Embryonic facial prominence (tissue), 1 donor: Measurements from ENCODE around the gene RAET1E.
"Not testable (repeated sequence)": the region's sequence is repeated elsewhere in the genome, so short reads cannot be mapped to it uniquely, and the experiment has no call there.

Experiments used
- DNase-seq: peaks from one replicate; pipeline ENCODE4 v3.0.0-alpha.2; 2016; ENCODE audit errors: extremely low spot score

Gene RAET1E, protein sequence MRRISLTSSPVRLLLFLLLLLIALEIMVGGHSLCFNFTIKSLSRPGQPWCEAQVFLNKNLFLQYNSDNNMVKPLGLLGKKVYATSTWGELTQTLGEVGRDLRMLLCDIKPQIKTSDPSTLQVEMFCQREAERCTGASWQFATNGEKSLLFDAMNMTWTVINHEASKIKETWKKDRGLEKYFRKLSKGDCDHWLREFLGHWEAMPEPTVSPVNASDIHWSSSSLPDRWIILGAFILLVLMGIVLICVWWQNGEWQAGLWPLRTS

DNA sequence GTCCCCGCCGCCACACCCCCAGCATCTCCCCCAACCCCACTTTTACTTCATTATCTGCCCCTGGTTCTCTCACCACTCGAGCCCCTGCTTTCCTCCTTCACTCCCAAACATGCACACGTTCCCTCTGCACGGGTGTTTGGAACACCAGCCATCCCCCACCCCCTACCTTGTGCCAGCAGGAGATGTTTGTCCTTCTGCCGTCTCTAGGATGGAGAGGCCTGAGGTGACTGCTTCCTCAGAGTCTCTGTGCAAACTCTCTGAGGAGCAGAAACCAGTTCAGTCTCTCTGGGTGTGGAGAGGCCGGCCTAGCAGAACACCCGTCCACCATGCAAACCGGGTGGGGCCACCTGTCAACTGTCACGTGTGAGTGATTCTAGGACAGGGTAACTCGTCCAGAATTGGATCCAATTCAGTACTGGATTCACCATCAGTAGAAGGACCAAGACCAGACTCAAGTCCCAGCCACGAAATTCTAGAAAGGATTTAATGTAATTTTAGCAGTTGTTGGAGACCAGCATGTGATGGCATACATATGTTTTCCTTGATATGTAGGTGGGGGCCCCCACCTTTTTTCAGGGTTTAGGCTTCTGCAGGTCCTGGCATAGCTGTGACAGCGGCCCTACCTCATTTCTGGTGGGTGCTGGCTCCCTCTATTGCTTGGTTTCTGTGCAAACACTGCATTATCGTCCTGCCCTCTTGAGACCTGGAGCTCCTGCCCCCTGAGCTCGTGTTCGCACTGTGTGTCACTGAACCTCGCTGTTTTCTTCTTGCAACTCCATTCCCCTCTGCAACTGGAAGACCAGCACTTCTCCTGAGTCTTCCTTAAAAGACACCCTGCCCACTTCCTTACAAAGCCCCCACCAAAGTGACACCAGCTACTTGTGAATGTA is at the start of gene RAET1E:
Gene RAET1E, minus strand, starts transcription at position 259 of the 890 bp plus-strand sequence. CDS start 7,212 bp downstream, outside the sequence.
- DNase-seq: no peak

DNA sequence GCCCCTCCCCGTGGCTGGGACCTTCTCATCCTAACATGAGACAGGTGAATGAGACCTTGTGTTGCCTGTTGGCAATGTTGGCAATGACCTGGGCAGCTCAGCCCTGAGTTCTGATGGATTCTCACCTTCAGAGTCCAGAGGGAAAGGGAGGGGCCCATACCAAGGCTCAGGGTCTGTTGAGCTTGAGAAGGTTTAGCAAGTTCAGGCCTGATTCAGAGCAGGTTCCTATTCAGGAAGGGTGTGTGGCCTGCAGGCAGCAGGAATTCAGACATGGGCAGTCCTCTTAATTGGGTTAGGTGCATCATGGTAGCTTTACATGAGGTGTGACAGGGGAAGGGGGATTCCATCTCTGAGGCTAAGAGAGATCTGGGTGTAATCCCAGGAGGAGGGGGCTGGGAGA is 49.6 kb upstream of the RAET1E start:
- not testable (repeated sequence) for DNase-seq

- not testable (repeated sequence) for DNase-seq
Measured at GRCh38 chr6:149946631-149947030, 48.7 kb upstream of the RAET1E start.

DNA sequence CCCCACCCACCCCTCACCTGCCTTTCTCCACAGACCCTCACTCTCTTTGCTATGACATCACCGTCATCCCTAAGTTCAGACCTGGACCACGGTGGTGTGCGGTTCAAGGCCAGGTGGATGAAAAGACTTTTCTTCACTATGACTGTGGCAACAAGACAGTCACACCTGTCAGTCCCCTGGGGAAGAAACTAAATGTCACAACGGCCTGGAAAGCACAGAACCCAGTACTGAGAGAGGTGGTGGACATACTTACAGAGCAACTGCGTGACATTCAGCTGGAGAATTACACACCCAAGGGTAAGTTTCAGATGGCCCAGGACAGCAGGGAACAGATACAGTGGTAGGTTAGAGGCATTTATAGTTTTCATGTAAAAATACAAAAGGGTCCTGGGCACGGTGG is 47.4 kb upstream of the RAET1E start:
- not testable (repeated sequence) for DNase-seq

GRCh38 chr6:149943321-149943720 is 45.4 kb upstream of the RAET1E start:
- DNase-seq: not testable (repeated sequence)

DNA sequence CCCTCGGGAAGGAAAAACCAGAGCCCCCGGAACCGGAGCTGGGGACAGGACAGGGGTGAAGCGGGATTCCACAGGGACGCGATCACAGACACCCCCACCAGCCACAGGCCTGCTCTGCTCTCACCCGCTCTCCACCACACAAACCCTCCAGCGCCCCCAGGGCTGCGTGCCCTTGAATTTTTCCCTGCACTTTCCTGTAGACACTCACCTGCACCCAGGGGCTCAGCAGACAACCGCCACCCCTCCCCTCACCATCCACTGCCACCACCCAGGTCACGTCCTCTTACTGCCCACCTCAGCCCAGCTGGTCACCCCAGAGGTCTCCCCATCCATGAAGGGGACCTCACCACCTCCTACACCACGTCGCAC is 44.5 kb upstream of the RAET1E start:
- no peak for DNase-seq

DNA sequence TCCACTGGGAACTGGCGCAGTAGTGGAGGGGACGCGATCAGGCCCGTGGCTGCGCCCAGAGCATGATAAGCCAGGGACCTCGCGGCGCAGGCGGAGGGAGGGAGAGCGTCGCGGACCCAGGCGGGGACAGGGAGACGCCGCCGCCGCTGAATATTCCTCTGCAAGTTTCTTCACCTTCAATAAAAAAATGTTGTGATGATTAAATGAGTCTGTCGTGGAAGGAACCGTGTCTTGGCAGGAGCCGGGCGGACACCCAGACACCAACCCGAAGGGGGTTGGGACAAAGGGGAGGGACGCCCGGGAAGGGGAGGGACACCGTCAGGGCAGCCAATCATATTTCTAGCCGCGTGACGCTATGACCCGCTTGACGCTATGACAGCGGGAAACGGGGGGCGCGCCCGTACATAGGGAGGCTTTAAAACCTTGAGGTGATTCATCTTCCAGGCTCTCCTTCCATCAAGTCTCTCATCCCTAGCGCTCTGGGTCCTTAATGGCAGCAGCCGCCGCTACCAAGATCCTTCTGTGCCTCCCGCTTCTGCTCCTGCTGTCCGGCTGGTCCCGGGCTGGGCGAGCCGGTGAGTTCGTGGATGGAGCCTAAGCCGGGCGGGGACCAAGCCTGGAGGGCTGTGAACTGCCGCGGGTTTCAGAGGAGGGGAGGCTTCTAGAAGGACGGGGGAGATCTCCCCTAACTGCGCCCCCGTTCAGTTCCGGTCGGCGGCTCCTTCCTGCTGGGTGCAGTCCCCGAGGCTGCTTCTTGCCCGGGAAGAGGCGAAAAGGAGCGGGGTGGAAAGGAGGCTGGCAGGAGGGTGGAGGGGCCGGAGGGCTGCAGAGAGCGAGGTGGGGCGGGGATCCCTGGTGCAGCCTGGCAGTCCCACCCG is 43.9 kb upstream of the RAET1E start, which contains the start of gene ULBP2:
Gene ULBP2, plus strand, starts transcription at position 432 of the 878 bp plus-strand sequence. Its CDS starts 59 bp downstream, at position 491.
- DNase-seq: peak; percentile 73

DNA sequence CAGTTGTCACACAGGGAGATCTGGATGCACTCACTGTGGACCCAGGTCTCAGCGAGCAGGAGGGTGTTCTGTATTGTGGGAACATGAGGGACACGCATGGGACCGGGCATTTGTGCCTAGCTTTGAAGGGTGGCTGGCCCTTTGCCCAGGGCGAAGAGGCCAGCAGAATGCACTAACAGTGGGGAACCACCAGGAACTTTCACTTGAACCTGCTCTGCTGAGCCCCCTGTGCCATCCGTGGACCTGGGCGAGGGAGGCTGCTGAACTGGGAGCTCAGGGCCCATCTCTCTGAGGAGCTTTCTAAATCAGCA is 42.7 kb upstream of the RAET1E start:
- DNase-seq: no peak

DNA sequence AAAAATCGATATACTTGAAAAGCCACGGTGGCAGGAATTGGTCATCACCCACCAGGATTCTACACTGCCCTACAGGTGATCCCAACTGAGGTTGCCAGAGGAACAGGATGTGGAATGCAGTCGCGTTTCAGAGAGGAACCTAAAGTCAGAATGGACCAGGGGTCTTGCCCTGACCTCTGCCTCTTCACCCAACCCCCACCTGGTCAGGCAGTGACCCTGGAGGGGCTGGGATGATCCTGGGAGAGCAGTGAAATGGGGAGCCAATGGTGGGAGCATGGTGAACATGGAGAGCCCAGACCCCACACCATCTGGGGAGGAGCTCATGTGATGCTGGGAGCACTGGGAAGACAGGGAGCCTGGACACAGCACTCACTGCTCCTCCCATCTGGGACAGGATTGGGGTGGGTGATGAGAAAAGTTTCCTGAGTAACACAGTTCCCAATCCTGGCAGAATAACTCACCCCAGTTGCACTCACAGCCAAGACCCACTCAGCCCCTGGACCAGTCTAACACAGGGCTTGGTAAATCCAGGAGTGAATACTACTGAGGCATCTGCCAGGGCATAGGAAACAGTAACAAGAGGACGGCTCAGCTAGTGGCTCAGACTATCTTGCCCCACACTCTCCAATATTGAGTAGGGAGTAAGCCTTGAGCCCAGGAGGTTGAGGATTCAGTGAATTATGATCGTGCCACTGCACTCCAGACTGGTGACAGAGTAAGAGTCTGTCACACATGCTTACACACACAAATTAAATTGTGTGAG is 42.2 kb upstream of the RAET1E start:
- no peak for DNase-seq

- no peak for DNase-seq
Measured at GRCh38 chr6:149939356-149939648, 41.4 kb upstream of the RAET1E start.

GRCh38 chr6:149938571-149939355 is 40.9 kb upstream of the RAET1E start:
- no peak for DNase-seq

DNA sequence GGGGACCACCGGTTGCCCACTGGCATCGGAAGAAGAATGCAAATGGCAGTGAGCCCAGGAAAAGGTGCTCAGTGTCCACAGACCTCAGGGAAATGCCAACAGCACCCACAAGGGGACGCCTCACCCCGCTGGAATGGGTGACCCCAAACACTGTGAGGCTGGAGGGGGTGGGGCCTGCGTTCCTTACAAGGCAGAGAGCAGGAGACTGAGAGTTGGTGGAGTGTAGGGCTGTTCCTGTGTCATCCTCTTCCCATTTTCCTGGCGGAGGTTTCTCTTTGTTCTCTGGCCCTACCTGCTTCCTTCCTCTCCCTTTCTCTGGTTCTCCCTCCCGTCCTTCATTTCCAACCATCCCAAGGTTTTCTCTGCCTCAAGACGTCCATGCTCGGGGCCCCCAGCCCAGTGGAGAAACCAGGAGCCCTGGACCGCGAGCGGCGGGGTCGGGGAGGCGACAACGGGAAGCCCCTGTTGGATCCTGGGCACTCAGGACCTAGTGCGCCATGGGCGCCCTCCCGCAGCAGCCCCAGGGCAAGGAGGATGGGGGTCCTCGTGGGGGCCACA is 40.2 kb upstream of the RAET1E start:
- not testable (repeated sequence) for DNase-seq

DNA sequence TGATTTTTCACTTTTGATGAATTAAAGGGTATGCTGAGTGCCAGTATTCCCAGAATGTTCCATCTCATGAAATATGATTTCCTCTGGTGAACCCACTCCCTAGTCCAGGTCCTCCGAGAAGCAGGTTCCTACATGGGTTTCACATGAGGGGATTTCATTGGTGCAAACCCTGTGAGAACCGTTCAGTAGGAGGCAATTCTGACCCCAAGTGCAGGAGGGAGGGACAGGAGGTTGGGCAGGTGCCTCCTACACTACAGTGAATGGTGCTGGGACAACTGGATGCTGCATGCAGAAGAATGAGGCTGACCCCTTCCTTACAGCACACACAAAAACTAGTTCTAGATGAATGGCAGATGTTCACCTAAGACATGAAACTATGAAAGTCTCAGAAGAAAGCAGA is 38.8 kb upstream of the RAET1E start:
- DNase-seq: no peak

DNA sequence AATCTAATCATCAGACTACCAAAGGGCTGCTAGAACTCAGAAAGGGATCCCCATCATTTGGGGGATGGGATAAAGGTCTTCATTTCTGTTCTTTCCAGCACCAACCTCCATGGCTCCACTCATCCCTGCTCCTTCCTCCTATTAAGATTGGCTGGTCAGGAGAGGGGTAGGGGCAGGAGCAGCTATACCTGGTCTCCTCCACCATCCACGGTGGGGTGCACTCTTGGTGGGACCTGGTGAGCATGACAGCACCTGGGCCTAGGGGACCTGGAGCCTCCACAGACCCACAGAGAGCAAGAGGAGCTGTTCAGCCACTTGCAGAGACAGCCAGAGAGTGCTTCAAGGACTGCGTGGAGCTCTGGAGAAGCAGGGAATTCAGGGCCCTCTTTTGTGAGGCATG is 37.8 kb upstream of the RAET1E start:
- DNase-seq: no peak

DNA sequence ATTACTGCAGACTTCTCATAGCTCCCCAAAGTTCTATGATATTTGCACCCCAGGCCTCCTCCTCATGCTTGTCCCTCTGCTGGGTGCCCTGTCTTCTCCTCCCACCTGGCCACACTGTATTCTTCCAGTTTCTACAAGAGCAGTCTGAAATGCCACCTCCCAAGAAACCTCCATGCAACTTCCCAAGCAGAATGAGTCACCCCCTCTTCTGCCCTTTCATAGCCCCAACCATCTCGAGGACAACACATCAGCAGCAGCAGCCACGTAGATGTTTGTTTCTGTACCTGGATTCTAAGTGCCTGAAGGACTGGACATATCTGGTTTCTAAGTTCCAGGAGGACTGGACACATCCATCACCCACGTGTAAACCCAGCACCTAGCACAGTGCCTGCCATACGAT is 37.3 kb upstream of the RAET1E start:
- no peak for DNase-seq

DNA sequence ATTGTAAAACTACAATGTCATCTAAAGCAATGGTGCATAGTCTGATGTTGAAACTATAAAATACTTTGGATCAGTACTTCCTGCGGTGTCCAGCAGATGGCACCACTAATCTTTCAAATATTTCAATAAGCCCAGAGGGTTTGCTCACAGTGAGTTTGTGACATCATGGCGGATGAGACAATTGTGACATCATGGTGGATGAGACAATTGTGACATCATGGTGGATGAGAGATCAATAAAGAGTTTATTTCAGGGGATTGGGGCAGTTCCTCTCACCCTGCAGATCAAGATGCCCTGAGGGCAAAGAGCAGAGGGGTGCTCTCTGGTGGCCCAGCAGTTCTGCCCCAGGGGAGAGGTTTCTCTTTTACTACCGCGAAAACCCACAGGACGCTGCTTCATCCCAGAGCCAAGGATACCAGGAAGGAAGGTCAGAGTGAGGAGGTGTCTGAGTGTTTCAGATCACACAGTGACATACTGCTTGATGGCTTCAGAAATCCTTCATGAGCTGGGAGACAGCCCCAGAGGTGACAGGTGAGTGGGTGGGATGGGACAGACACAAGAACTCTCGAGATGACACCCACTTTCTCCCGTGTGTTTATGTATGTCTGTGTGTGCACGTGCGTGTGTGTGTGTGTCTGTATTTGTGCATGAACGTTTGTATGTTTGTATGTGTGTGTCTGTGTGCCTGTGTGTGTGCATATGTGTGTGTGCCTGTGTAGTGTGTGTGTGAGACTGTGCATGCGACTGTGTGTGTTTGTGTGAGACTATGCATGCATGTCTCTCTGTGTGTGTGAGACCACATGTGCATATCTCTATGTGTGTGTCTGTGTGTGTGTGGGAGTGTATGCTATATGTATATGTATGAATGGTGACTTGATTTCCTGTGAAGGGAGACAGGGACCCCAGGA is 36.6 kb upstream of the RAET1E start:
- DNase-seq: no peak

- no peak for DNase-seq
Measured at GRCh38 chr6:149933461-149933860, 35.5 kb upstream of the RAET1E start.

DNA sequence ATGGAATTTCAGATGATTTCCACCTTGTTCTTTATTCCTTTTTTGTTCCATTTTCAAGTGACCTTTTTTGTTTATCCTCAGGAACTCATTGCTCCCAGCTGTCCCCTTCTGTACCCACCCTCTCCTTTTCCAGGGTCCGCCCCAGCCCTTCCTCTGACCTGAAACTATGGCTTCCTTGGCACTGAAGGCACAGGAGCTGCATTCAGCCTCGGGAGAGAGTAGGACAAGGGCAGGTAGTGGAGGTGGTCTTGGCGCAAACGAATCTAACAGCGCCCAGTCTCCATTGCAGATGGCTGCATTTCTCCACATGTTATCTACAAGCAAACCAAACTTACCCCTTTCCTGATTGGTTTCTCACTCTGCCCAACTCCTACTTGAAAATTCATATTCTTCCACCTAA is 35.1 kb upstream of the RAET1E start:
- DNase-seq: no peak

- no peak for DNase-seq
Measured at GRCh38 chr6:149931501-149931900, 33.6 kb upstream of the RAET1E start.
